Thoracic aorta (tissue), 2 donors: ENCODE results near the gene SPATA22. TPM values are rescaled to one million over a fixed set of nuclear protein-coding genes. Genes with fewer than 3 reads are reported as not detected.
"Not testable (repeated sequence)": the region's sequence is repeated elsewhere in the genome, so short reads cannot be mapped to it uniquely, and the experiment has no call there.

Experiments used
- ATAC-seq: fragments of 150-250 bp; one replicate; pipeline ENCODE4 v1.8.0; 2017; ENCODE audit warnings: low read depth; ENCODE audit not compliant: insufficient number of reproducible peaks, low FRiP score
- DNase-seq: peaks from one replicate; pipeline ENCODE4 v3.0.0-alpha.2; 2020; ENCODE audit warnings: low spot score
- H3K27ac ChIP-seq, 2 donors: fragments of 200-600 bp; sonication (generic); 1 replicate in 1 of 2; 2 replicates in 1 of 2; pipeline ENCODE4 v1.5.1; 2016; ENCODE audit warnings: mild to moderate bottlenecking in 2 of 2, moderate library complexity in 2 of 2
- H3K27me3 ChIP-seq: fragments of 200-600 bp; sonication (generic); replicated peaks from 2 replicates; pipeline ENCODE4 v1.6.0; 2016; ENCODE audit warnings: mild to moderate bottlenecking; ENCODE audit not compliant: insufficient read depth
- H3K36me3 ChIP-seq: fragments of 200-600 bp; sonication (generic); one replicate; pipeline ENCODE4 v1.5.1; 2016
- H3K4me1 ChIP-seq, 2 donors: fragments of 200-600 bp; sonication (generic); 1 replicate in 1 of 2; 2 replicates in 1 of 2; pipeline versions ENCODE4 v1.5.1 to v1.6.0; 2016; ENCODE audit warnings: low read depth in 2 of 2, mild to moderate bottlenecking in 1 of 2; ENCODE audit not compliant: control insufficient read depth in 1 of 2
- H3K4me3 ChIP-seq: fragments of 200-600 bp; sonication (generic); 2 replicates; pipeline ENCODE4 v1.5.1; 2016; ENCODE audit warnings: mild to moderate bottlenecking
- H3K9me3 ChIP-seq: fragments of 200-600 bp; sonication (generic); 2 replicates; pipeline ENCODE4 v1.5.1; 2016
- total RNA-seq, 2 donors: library from RNA; depleted of rRNA; stranded (reverse); fragments of >200 nt; gene quantifications; one replicate each; pipeline versions ENCODE4 v1.1.0 to v1.2.3, GENCODE V29; 2016
- TF ChIP-seq, protein P1 (sequence below): fragments of 200-600 bp; sonication (generic); IDR thresholded peaks from one replicate; pipeline ENCODE4 v1.5.1; 2019; ENCODE audit warnings: antibody characterized with exemption

SPATA22 gene
- total RNA-seq, 2 donors from 2014 or later = not detected

DNA sequence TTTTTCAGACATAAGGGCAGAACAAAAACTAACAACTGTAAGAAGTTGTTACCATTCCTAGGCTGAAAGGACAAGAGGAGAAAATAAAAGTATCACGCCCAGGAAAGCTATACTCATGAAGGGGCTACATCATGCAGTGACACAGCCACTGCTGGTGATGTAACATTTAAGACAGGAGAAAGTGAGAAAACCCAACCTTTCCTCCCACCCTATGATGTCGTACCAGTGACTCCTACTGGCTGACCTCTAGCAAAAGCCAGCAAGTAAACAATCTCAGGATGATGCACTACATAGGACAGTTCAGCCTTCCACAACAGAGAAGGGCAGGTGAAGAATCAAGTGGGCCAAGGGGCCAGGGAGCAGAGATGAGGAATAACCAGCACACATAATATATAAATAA, 24.0 kb downstream of the SPATA22 start:
- DNase-seq (no peak), ATAC-seq (no peak)
- Histone ChIP-seq H3K4me3 (no peak overlapping the region), H3K27me3 (no peaks in the 10 kb centered on the region), H3K36me3 (no peaks in the 10 kb centered on the region), H3K27ac (no peak overlapping the region), H3K4me1 (no peaks in the 10 kb centered on the region), H3K9me3 (no peaks in the 10 kb centered on the region)
- TF ChIP-seq, protein P1, sequence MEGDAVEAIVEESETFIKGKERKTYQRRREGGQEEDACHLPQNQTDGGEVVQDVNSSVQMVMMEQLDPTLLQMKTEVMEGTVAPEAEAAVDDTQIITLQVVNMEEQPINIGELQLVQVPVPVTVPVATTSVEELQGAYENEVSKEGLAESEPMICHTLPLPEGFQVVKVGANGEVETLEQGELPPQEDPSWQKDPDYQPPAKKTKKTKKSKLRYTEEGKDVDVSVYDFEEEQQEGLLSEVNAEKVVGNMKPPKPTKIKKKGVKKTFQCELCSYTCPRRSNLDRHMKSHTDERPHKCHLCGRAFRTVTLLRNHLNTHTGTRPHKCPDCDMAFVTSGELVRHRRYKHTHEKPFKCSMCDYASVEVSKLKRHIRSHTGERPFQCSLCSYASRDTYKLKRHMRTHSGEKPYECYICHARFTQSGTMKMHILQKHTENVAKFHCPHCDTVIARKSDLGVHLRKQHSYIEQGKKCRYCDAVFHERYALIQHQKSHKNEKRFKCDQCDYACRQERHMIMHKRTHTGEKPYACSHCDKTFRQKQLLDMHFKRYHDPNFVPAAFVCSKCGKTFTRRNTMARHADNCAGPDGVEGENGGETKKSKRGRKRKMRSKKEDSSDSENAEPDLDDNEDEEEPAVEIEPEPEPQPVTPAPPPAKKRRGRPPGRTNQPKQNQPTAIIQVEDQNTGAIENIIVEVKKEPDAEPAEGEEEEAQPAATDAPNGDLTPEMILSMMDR = no peak

DNA sequence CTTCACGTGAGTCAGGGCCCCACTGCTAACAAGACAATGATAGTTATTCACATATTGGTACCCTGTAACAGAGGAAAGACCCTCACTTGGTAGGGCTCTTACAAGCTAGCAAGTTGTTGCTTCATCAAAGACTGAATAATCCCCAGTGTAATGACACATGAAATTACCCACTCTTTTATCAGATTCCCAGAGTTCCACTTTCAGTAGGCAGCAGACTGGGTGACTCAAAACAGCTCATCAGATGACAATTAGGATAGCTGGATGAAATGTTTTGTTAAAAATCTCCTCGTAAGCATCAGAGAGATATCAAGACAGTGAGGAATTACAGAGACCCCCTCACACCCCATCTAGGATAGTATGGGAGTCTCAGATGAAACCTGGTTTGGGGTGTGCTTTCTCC, 31.2 kb downstream of the SPATA22 start:
- H3K4me3 ChIP-seq = no peak overlapping the region
- no peaks in the 10 kb centered on the region for H3K9me3 ChIP-seq
- no peak for ATAC-seq
- H3K27me3 ChIP-seq = no peaks in the 10 kb centered on the region
- TF ChIP-seq, protein P1 = no peak
- DNase-seq = no peak
- H3K27ac ChIP-seq = no peak overlapping the region
- no peaks in the 10 kb centered on the region for H3K36me3 ChIP-seq
- H3K4me1 ChIP-seq = no peaks in the 10 kb centered on the region

DNA sequence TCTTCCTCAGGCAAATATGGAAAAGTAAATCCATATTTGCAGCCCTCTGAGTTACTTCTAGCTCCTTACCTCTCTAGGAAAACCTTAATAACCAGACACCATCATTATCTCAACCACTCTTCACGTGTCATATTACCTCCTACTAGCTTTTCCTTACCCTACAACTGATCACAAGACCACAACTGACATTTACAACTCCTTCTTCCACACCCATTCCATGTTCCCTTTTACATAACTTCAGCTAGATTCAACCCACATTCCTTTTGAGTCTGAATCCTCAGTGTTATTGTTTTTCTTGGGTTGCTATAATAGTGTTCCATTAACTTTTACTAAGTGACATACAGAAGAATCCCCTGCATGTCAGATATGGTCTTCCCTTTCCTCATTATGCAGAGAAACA, 33.3 kb downstream of the SPATA22 start:
- no peaks in the 10 kb centered on the region for H3K36me3 ChIP-seq
- DNase-seq = no peak
- ATAC-seq = no peak
- H3K9me3 ChIP-seq = no peaks in the 10 kb centered on the region
- H3K27me3 ChIP-seq = no peaks in the 10 kb centered on the region
- H3K4me1 ChIP-seq = no peaks in the 10 kb centered on the region
- H3K27ac ChIP-seq = no peak overlapping the region
- TF ChIP-seq, protein P1 = no peak
- no peak overlapping the region for H3K4me3 ChIP-seq

- Histone ChIP-seq H3K9me3 (no peaks in the 10 kb centered on the region), H3K27me3 (no peaks in the 10 kb centered on the region), H3K36me3 (no peaks in the 10 kb centered on the region), H3K27ac (no peak within 1 kb of the TSS), H3K4me3 (no peak within 1 kb of the TSS), H3K4me1 (no peaks in the 10 kb centered on the region)
- ATAC-seq = no peak
- TF ChIP-seq, protein P1 = no peak
- no peak for DNase-seq
Measured at GRCh38 chr17:3433741-3434140, 37.9 kb downstream of the SPATA22 start, which contains the start of gene OR1E2. OR1E2 (minus strand) TSS chr17:3433841; CDS start chr17:3433841, 0 bp downstream.

GRCh38 chr17:3433215-3433614, 38.4 kb downstream of the SPATA22 start:
- ATAC-seq, H3K4me1 ChIP-seq, H3K36me3 ChIP-seq, H3K9me3 ChIP-seq, DNase-seq, H3K27me3 ChIP-seq, H3K27ac ChIP-seq, H3K4me3 ChIP-seq: not testable (repeated sequence)

DNA sequence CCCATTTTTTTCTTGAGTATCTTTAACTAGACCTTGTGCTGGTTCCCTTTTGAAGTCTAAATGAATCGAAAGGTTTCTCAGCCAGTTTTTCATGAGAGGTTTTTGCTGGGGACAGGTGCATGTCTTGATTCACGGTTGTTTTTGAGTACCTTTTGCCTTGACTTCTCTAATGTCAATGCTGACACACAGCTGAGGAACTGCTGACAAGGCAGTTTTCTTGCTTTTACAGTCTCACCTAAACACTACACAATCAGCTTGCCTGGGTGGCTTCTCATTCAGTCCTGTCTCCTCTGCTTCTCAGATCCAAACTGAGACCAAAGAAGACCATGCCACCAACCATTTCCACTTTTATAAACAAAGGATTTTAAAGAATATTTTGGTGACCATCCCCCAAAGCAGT, 53.4 kb downstream of the SPATA22 start:
- Histone ChIP-seq H3K27ac (no peak overlapping the region), H3K27me3 (no peaks in the 10 kb centered on the region), H3K4me3 (no peak overlapping the region), H3K9me3 (no peaks in the 10 kb centered on the region), H3K4me1 (no peaks in the 10 kb centered on the region), H3K36me3 (no peaks in the 10 kb centered on the region)
- ATAC-seq = no peak
- no peak for DNase-seq
- TF ChIP-seq, protein P1 = no peak
